Tibial nerve (tissue), 4 donors: ENCODE results near the gene C1RL. TPM values are rescaled to one million over a fixed set of nuclear protein-coding genes. Genes with fewer than 3 reads are reported as not detected.

Experiments used
- DNase-seq, 2 donors: peaks; one replicate each; pipeline ENCODE4 v3.0.0-alpha.2; 2019; ENCODE audit warnings: low spot score in 2 of 2
- H3K27ac ChIP-seq, 4 donors: fragments of 200-600 bp; sonication (generic) in 3 of 4; one replicate each; pipeline ENCODE4 v1.5.1; 2017 to 2019; ENCODE audit warnings: mild to moderate bottlenecking in 1 of 4
- H3K27me3 ChIP-seq, 2 donors: fragments of 200-600 bp; sonication (generic) in 1 of 2; one replicate each; pipeline versions ENCODE4 v1.5.1 to v1.6.0; 2017 to 2019
- H3K36me3 ChIP-seq, 3 donors: fragments of 200-600 bp; sonication (generic); one replicate each; pipeline ENCODE4 v1.5.1; 2018 to 2019
- H3K4me1 ChIP-seq, 4 donors: fragments of 200-600 bp; sonication (generic) in 3 of 4; one replicate each; pipeline ENCODE4 v1.5.1; 2017 to 2019
- H3K4me3 ChIP-seq, 4 donors: fragments of 200-600 bp; sonication (generic) in 3 of 4; one replicate each; pipeline ENCODE4 v1.5.1; 2017 to 2019; ENCODE audit warnings: mild to moderate bottlenecking in 1 of 4, moderate library complexity in 1 of 4
- H3K9me3 ChIP-seq, 4 donors: fragments of 200-600 bp; sonication (generic) in 3 of 4; one replicate each; pipeline ENCODE4 v1.5.1; 2017 to 2019
- CTCF ChIP-seq, 5 experiments: fragments of 200-600 bp in 3 of 5; fragments of 450-650 bp in 2 of 5; sonication (generic) in 3 of 5; IDR thresholded peaks; one replicate each; pipeline ENCODE4 v1.5.1; 2016 to 2019; ENCODE audit warnings: antibody characterized with exemption in 5 of 5, mild to moderate bottlenecking in 3 of 5, moderate library complexity in 2 of 5
- EP300 ChIP-seq, 2 donors: sonication (generic); formaldehyde crosslinking; IDR thresholded peaks; one replicate each; pipeline ENCODE4 v1.6.1; 2017; ENCODE audit warnings: antibody characterized with exemption in 2 of 2, mild to moderate bottlenecking in 1 of 2
- POLR2A ChIP-seq, 2 donors: fragments of 450-650 bp; IDR thresholded peaks; one replicate each; pipeline ENCODE4 v1.6.1; 2017; ENCODE audit warnings: antibody characterized with exemption in 2 of 2, mild to moderate bottlenecking in 2 of 2, moderate library complexity in 2 of 2
- WGBS, 2 donors: methylation state at CpG; one replicate each; pipeline ENCODE4 v1.1.5; 2018; 5-methylcytosine and 5-hydroxymethylcytosine counted together
- total RNA-seq, 4 donors: library from RNA; depleted of rRNA; stranded (reverse); fragments of >200 nt; gene quantifications; one replicate each; pipeline ENCODE4 v1.1.0, GENCODE V29; 2016

Gene C1RL
- total RNA-seq, 4 donors from 2014 or later = 125 to 214 (median 180) TPM

GRCh38 chr12:7091171-7091570 lies 17.8 kb downstream of the C1RL start:
- WGBS, 2 donors = 73% methylated on average over 7 of the region's 7 CpGs
- no peak for TF ChIP-seq EP300 (IDR thresholded peaks at IDR 0.05)
- TF ChIP-seq POLR2A (IDR thresholded peaks at IDR 0.05) = no peak
- no peak for TF ChIP-seq CTCF (IDR thresholded peaks at IDR 0.05)
- Histone ChIP-seq H3K27ac (peak overlapping the region; percentile 40 to 91 (median 81)), H3K36me3 (peaks cover 0 to 38% (median 0%) of the 10 kb centered on the region in 3 donors), H3K27me3 (no peaks in the 10 kb centered on the region), H3K4me3 (peak overlapping the region; percentile 22 to 57 (median 54)), H3K4me1 (peaks cover 0 to 52% (median 17%) of the 10 kb centered on the region in 4 donors), H3K9me3 (no peaks in the 10 kb centered on the region)
- DNase-seq = no peak

- TF ChIP-seq EP300 (IDR thresholded peaks at IDR 0.05) = peak in 1 of 2 donors; percentile 33
- no peak for TF ChIP-seq CTCF (IDR thresholded peaks at IDR 0.05)
- peak overlapping the region; percentile 40 to 91 (median 81) for H3K27ac ChIP-seq
- peak overlapping the region; percentile 22 to 57 (median 54) for H3K4me3 ChIP-seq
Observed at GRCh38 chr12:7090222-7090998, 18.6 kb downstream of the C1RL start.

GRCh38 chr12:7089196-7089871 lies 19.7 kb downstream of the C1RL start:
- H3K4me1 ChIP-seq = peaks cover 0 to 49% (median 17%) of the 10 kb centered on the region in 4 donors
- no peak for DNase-seq
- WGBS, 2 donors = 65 to 76% methylated on average over 8 of the region's 11 CpGs

More at GRCh38 chr12:7090222-7090998, 18.6 kb downstream of the C1RL start:
- DNase-seq = no peak
- no peaks in the 10 kb centered on the region for H3K27me3 ChIP-seq
- peaks cover 0 to 52% (median 17%) of the 10 kb centered on the region in 4 donors for H3K4me1 ChIP-seq
- 69 to 71% methylated on average over 16 of the region's 16 CpGs for WGBS, 2 donors
- H3K9me3 ChIP-seq = no peaks in the 10 kb centered on the region
- H3K36me3 ChIP-seq = peaks cover 0 to 46% (median 0%) of the 10 kb centered on the region in 3 donors

GRCh38 chr12:7083125-7083524 lies 25.9 kb downstream of the C1RL start:
- H3K4me1 ChIP-seq = peaks cover 0 to 31% (median 8%) of the 10 kb centered on the region in 4 donors
- DNase-seq = no peak
- no peaks in the 10 kb centered on the region for H3K27me3 ChIP-seq
- H3K9me3 ChIP-seq = no peaks in the 10 kb centered on the region
- H3K4me3 ChIP-seq = no peak overlapping the region
- H3K36me3 ChIP-seq = peaks cover 0 to 71% (median 0%) of the 10 kb centered on the region in 3 donors
- TF ChIP-seq POLR2A (IDR thresholded peaks at IDR 0.05) = no peak
- no peak for TF ChIP-seq CTCF (IDR thresholded peaks at IDR 0.05)
- no peak for TF ChIP-seq EP300 (IDR thresholded peaks at IDR 0.05)
- H3K27ac ChIP-seq = peak overlapping the region in 1 of 4 donors; percentile 8

More at GRCh38 chr12:7089196-7089871, 19.7 kb downstream of the C1RL start:
- H3K4me3 ChIP-seq = peak overlapping the region in 1 of 4 donors; percentile 57
- no peaks in the 10 kb centered on the region for H3K27me3 ChIP-seq
- H3K27ac ChIP-seq = peak overlapping the region; percentile 30 to 91 (median 81)
- TF ChIP-seq CTCF (IDR thresholded peaks at IDR 0.05) (no peak), POLR2A (IDR thresholded peaks at IDR 0.05) (no peak), EP300 (IDR thresholded peaks at IDR 0.05) (no peak)
- H3K36me3 ChIP-seq = peaks cover 0 to 56% (median 0%) of the 10 kb centered on the region in 3 donors
- no peaks in the 10 kb centered on the region for H3K9me3 ChIP-seq

- Histone ChIP-seq H3K27me3 (no peaks in the 10 kb centered on the region), H3K4me1 (peaks cover 0 to 31% (median 8%) of the 10 kb centered on the region in 4 donors), H3K4me3 (no peak overlapping the region), H3K27ac (peak overlapping the region in 2 of 4 donors; percentile 76 to 84), H3K36me3 (peaks cover 0 to 50% (median 0%) of the 10 kb centered on the region in 3 donors), H3K9me3 (no peaks in the 10 kb centered on the region)
- WGBS, 2 donors = 90 to 96% methylated on average over 5 to 9 of the region's 14 CpGs
- no peak for DNase-seq
- TF ChIP-seq POLR2A (IDR thresholded peaks at IDR 0.05) (no peak), EP300 (IDR thresholded peaks at IDR 0.05) (peak in 1 of 2 donors; percentile 10), CTCF (IDR thresholded peaks at IDR 0.05) (no peak)
Observed at GRCh38 chr12:7081037-7081436, 28.0 kb downstream of the C1RL start.
